HG03378 (cell line): ENCODE measurements around the gene POU2F1.
"Not testable (repeated sequence)": the region's sequence is repeated elsewhere in the genome, so short reads cannot be mapped to it uniquely, and the experiment has no call there.

ENCODE experiments used
- ATAC-seq: cut with Tn5 transposase; IDR thresholded peaks from one replicate; pipeline ENCODE4 v1.9.1; 2021; ENCODE audit warnings: mild to moderate bottlenecking, moderate library complexity; ENCODE audit not compliant: unreplicated experiment

POU2F1 gene

GRCh38 chr1:167305706-167306277, 85.1 kb downstream of the POU2F1 start:
- ATAC-seq = no peak

DNA sequence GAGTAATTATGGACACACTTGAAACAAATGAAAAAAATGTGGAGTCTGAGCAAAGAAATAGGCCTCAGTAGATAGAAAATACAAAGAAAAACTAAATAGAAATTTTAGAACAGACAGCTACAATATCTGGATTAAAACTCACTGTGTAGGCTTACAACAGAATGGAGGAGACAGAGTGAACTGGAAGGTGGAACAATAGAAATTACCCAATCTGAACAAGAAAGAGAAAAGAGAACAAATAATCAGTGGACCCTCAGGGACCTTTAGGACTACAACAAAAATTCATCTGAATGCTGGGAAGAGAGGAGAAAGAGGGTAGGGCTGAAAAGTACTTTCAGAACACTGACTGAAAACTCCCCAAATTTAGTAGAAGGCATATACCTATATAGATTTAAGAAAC, 90.0 kb downstream of the POU2F1 start:
- ATAC-seq = no peak

DNA sequence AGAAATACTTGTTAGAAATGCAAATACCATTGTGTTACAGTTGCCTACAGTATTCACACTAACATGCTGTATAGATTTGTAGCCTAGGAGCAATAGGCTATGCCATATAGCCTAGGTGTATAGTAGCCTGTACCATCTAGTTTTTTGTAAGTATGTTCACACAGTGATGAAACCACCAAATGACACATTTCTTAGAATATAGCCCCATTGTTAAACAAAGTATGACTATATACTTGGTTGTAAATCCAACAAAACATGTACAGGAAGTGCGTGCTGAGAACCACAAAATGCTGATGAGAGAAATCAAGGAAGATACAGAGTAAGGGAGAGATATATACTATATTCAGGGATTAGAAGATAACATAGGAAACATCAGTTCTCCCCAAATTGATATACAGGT, 92.2 kb downstream of the POU2F1 start:
- ATAC-seq = no peak

- ATAC-seq = no peak
Measured at GRCh38 chr1:167314671-167315070, 94.0 kb downstream of the POU2F1 start.

DNA sequence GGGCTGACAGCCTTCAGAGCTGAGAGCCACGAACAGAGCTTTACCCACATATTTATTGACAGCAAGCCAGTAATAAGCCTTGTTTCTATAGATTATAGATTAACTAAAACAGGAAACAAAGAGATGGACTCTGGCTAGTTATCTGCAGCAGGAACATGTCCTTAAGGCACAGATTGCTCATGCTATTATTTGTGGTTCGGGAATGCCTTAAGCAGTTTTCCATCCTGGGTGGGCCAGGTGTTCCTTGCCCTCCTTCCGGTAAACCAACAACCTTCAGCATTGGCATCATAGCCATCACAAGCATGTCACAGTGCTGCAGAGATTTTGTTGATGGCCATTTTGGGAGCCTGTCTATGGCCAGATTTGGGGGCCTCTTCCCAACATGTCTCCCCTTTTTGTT, 96.8 kb downstream of the POU2F1 start:
- no peak for ATAC-seq

- ATAC-seq = not testable (repeated sequence)
Measured at GRCh38 chr1:167319206-167319605, 98.5 kb downstream of the POU2F1 start.

- no peak for ATAC-seq
Measured at GRCh38 chr1:167322483-167322882, 101.8 kb downstream of the POU2F1 start.

DNA sequence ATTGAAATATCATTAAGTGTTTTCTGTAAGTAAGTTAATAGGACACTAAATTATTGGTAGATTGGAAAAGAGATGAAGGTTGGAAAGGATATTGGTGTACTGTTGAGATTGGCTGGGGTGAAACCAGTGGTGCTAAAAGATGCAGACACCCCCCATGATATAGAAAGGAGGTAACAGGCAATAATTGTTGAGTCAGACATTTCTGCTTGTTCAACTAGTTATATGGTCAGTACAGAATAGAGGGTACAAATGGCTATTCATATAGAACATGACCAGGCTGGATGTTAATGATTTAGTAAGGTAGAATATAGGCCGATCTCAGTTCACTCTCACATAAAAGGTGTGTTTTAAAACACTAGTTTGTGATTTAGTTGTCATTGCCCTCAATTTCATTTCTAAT, 104.5 kb downstream of the POU2F1 start:
- no peak for ATAC-seq

DNA sequence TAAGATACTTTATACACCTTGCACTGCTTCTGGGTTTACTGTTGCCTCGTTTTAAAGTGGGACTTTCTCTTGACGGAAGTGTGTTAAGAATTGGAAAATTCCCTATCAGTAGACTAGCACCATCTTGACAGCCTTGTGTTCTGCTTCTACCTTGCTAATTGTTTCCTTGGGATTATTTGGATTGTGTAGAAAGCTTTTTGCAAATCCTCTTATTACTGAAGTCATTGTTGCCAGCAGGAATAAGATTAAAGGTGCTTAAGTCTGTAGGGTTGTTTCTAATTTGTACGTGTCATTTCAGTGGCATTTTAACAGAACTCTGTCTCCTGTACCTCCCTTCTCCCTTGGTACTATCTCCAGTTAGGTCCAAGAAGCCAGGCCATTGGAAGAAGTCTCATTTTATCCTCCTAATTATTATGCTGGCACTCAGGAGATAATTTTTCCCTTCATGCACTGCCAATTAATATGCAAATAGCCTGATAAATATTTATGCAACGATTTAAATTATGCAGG, 107.7 kb downstream of the POU2F1 start:
- no peak for ATAC-seq

DNA sequence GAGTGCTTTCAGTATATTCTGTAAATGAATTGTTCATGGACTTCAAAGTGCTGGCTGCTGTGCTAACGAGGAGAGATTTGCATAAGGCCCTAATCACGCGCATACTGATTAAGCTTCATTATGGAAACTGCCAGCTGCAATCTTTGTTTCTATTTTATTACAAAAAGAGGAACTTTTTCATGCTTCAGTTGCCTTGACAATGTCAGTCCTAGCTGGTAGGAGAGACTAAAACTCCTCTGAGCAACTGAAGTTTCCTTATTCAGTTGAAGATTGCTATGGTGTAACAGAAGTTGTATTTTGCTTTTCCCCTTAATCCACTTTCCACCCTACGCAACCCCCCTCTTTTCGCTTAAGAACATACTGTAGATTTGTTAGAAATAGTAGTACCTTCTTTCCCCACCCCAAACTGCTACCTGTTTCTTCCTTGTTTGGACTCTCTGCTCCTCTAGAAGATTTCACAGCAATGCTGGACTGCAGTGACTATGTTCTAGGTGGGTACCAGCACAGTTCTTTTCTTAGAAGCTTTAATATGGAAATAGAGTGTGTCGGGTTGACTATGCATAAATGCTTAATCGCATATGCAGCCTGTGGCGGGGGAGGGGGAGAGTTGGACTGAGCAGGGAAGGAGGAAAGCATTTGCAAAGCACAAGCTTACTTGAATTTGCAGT, 108.3 kb downstream of the POU2F1 start:
- peak; percentile 66 for ATAC-seq

DNA sequence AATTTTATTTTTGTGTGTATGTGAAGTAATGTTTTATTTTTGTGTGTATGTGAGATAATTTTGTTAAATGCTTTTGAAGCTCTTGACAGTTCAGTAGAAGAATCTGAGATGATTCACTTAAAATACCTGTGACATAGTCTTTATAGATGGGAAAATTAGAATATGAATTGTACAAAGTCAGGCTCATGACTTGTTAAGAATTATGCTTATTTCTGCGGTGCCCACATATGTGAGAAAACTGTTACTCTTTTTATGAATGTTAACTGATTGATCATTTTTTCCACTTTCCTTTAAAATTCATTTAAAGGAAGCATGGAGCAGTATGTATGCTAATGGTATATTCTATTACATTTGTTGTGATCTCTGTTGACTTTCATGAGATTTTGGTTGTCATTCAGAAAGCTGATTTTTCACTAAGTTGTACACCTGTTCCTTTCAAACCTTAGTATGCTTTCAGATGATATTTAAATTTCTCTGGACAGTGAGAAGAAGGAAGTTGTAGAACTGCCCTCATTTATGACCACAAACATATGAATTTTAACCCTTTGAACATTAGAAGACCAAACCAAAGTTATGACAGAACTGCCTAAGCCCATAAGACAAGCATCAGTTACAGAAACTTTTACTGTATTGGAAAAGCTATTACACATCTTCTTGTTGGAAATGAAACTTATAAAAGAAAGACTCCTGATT, 110.1 kb downstream of the POU2F1 start:
- ATAC-seq = no peak

DNA sequence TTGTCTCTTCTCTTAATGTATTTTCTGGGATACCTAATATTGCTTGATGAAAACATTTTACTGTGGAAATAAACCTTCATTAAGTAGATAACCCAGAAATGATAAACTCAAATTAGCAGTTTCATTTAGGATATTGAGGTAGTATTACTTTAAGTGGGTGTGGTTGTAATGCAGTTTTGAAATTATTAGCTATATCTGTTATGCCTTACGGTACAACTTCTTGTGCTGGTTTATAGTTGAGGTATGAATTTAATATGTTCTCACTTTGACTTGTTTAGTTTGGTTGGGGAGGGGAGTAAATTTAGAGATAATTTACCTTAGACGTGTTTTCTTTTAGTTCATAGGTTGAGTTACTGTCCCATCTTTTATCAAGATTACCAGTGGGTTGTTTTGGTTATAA, 111.0 kb downstream of the POU2F1 start:
- no peak for ATAC-seq

DNA sequence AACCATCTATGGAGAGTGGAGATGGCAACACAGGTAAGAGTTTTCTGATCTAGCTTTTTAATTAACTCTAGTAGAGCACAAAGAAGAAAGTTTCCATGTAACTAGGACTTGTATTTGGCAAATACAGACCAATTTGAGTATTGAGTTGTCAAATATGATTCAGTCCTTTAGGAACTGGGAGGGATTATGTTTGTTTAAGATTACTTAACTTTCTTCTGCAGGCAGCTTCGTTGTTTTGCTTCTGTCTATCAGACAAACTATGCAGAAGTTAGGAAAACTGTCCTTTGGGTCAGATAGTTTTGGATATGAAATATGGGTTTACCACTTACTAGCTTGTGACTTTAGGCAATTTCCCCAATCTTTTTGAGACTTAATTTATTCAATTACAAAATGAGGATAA, 111.8 kb downstream of the POU2F1 start:
- no peak for ATAC-seq

DNA sequence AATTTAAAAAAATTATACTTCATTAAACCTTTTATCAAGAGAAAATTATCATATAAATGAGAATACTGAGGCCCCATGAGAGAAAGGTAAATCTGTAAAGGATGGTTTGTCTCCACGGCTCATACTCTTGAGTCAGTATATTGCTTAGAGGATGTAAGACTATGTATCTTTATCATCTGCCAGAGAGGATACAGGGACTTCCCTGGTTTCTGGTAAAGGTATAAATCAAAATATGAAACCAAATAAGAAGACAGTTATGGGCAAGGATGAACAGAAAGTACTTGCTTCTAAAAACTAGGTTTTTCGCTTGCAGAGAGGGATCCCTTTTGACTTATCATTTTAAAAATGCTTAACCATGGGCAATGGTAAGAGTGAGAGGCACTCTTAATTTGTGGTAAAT, 112.4 kb downstream of the POU2F1 start:
- no peak for ATAC-seq

DNA sequence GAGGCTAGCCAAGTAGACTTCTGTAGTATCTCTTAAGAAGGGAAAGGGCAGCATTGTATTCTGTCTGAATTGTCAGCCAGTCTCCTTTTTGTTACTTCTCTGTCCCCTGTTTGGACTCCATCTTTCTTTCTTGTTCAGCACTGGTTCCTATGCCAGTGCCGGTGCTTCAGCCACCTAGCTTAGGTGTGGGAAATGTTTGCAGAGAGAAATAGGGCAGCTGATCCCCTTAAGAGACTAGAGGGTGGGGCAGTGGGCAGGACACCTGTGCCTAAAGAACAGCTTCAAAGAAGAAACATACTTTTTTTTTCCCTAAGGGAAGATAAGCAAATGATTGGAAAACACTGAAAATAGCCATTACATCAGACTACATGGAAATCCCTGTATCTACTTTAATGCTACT, 113.0 kb downstream of the POU2F1 start:
- ATAC-seq = no peak

DNA sequence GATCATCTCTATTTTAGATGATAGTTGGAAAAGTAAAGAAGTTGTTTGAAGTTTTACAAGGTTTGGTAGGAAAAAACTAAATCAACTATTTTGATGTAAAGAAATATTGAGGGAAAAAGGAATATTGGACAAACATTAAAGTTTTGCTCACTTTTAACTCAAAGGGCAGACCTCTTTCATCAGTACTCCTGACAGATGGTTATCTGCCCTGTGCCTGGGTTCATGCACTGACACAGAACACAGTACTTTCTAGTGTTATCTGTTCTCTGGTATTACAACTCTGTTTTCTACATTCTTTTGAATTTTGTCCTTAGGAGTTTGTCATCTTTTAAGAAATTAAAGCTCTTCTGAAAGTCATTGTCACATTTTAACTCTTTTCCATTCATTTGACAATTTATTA, 118.7 kb downstream of the POU2F1 start:
- no peak for ATAC-seq

GRCh38 chr1:167342846-167343245, 122.2 kb downstream of the POU2F1 start:
- ATAC-seq = peak; percentile 75

GRCh38 chr1:167344112-167344511, 123.4 kb downstream of the POU2F1 start:
- ATAC-seq = no peak

DNA sequence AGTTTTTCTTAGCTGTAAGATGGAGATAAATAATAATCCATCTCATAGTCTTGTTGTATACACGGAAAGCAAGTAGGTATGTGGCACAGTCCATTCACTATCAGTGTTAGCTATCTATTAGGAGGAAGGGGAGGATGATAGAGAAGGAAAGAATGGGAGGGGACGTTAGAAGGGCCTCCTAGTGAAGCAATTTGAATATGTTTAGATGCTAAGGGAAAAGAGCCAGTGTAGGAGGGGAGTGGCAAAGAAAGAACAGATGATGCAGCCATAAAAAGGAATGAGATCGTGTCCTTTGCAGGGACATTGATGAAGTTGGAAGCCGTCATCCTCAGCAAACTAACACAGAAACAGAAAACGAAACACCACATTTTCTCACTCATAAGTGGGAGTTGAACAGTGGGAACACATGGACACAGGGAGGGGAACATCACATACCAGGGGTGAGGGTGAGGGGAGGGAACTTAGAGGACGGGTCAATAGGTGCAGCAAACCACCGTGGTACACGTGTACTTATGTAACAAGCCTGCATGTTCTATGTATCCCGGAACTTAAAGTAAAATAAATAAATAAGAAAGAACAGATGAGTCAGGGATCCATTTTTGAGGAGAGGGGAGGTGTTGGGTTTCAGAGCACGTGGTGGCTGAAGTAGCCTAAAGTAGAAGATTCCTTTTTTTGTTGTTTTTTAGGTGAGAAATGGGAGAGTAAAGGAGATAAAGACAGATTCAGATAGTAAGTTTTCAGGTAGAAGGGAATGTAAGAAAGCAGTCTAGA, 124.1 kb downstream of the POU2F1 start:
- ATAC-seq = no peak

GRCh38 chr1:167345386-167345733, 124.7 kb downstream of the POU2F1 start:
- no peak for ATAC-seq

- no peak for ATAC-seq
Measured at GRCh38 chr1:167357305-167357704, 136.6 kb downstream of the POU2F1 start.

- ATAC-seq = no peak
Measured at GRCh38 chr1:167359295-167359694, 138.6 kb downstream of the POU2F1 start.
